SU-DHL-6 (cell line): Measurements from ENCODE around the gene ARHGEF3.
"Not testable (repeated sequence)": the region's sequence is repeated elsewhere in the genome, so short reads cannot be mapped to it uniquely, and the experiment has no call there.

Experiments used
- H2AFZ ChIP-seq: fragments of 200-600 bp; sonication (generic); 2 replicates; pipeline ENCODE4 v1.6.1; 2014; ENCODE audit warnings: low read depth, mild to moderate bottlenecking, moderate library complexity, mixed read lengths, antibody characterized with exemption, low read length; ENCODE audit not compliant: severe bottlenecking
- H3F3A ChIP-seq: fragments of 200-600 bp; shearing (Covaris generic); 2 replicates; pipeline ENCODE4 v1.6.0; 2016; ENCODE audit warnings: antibody characterized with exemption, mild to moderate bottlenecking; ENCODE audit not compliant: insufficient read depth
- H3K27ac ChIP-seq: fragments of 200-600 bp; sonication (generic); 2 replicates; pipeline ENCODE4 v1.5.1; 2016; ENCODE audit warnings: low read depth, mild to moderate bottlenecking, low read length, moderate library complexity, mixed read lengths
- H3K27me3 ChIP-seq: fragments of 200-600 bp; sonication (generic), shearing (Covaris generic); 2 replicates; pipeline ENCODE4 v1.6.0; 2014; ENCODE audit warnings: mild to moderate bottlenecking, low read length
- H3K36me3 ChIP-seq: fragments of 200-600 bp; sonication (generic); 2 replicates; pipeline ENCODE4 v1.6.1; 2014; ENCODE audit warnings: mild to moderate bottlenecking, low read length, mixed read lengths
- H3K4me2 ChIP-seq: fragments of 300-600, 200-600 bp; shearing (Covaris generic), sonication (generic); 2 replicates; pipeline ENCODE4 v1.6.0; 2014; ENCODE audit warnings: low read length, low read depth, mild to moderate bottlenecking; ENCODE audit not compliant: poor library complexity, severe bottlenecking
- H3K4me3 ChIP-seq: fragments of 200-600 bp; sonication (generic); 2 replicates; pipeline ENCODE4 v1.5.1; 2014; ENCODE audit warnings: antibody characterized with exemption, low read length, mild to moderate bottlenecking, mixed read lengths; ENCODE audit not compliant: insufficient read depth, poor library complexity, severe bottlenecking
- H3K79me2 ChIP-seq: fragments of 200-600 bp; sonication (generic); 2 replicates; pipeline ENCODE4 v1.6.1; 2014; ENCODE audit warnings: mild to moderate bottlenecking, low read length, moderate library complexity; ENCODE audit not compliant: insufficient read depth
- H3K9ac ChIP-seq: fragments of 200-600 bp; sonication (generic); 2 replicates; pipeline ENCODE4 v1.7.0; 2014; ENCODE audit warnings: mild to moderate bottlenecking, low read length
- H3K9me2 ChIP-seq: fragments of 200-600 bp; sonication (generic); replicated peaks from 2 replicates; pipeline ENCODE4 v1.6.1; 2014; ENCODE audit warnings: low read length; ENCODE audit not compliant: insufficient read depth
- H3K9me3 ChIP-seq: fragments of 200-600 bp; sonication (generic); 2 replicates; pipeline ENCODE4 v1.6.1; 2014; ENCODE audit warnings: low read length, mixed read lengths; ENCODE audit not compliant: insufficient read depth
- H4K20me1 ChIP-seq: fragments of 200-600 bp; sonication (generic); 2 replicates; pipeline ENCODE4 v1.6.1; 2014; ENCODE audit warnings: low read depth, mild to moderate bottlenecking, antibody characterized with exemption, low read length, moderate library complexity, mixed read lengths
- EZH2phosphoT487 ChIP-seq: fragments of 200-600 bp; sonication (generic), shearing (Covaris generic); conservative IDR thresholded peaks from 2 replicates; pipeline ENCODE4 v1.6.1; 2018; ENCODE audit warnings: mild to moderate bottlenecking, antibody characterized with exemption, low read length, moderate library complexity, mixed read lengths
- TF ChIP-seq, protein P1 (sequence below): fragments of 200-600 bp; sonication (generic); IDR thresholded peaks from one replicate; pipeline ENCODE4 v1.5.1; 2017; ENCODE audit warnings: antibody characterized with exemption, mild to moderate bottlenecking, low read length, moderate library complexity; ENCODE audit not compliant: insufficient read depth, poor library complexity, severe bottlenecking

Gene ARHGEF3

GRCh38 chr3:56694867-56695683, 106.7 kb downstream of the ARHGEF3 start:
- Histone ChIP-seq H3K9ac (no peak overlapping the region), H2AFZ (no peak overlapping the region), H3K9me2 (no peaks in the 10 kb centered on the region), H3F3A (no peaks in the 10 kb centered on the region), H3K27me3 (no peaks in the 10 kb centered on the region), H3K27ac (no peak overlapping the region), H3K4me3 (no peak overlapping the region), H3K4me2 (no peak overlapping the region), H4K20me1 (no peaks in the 10 kb centered on the region), H3K79me2 (no peaks in the 10 kb centered on the region), H3K9me3 (no peaks in the 10 kb centered on the region), H3K36me3 (no peaks in the 10 kb centered on the region)
- TF ChIP-seq, protein P1, sequence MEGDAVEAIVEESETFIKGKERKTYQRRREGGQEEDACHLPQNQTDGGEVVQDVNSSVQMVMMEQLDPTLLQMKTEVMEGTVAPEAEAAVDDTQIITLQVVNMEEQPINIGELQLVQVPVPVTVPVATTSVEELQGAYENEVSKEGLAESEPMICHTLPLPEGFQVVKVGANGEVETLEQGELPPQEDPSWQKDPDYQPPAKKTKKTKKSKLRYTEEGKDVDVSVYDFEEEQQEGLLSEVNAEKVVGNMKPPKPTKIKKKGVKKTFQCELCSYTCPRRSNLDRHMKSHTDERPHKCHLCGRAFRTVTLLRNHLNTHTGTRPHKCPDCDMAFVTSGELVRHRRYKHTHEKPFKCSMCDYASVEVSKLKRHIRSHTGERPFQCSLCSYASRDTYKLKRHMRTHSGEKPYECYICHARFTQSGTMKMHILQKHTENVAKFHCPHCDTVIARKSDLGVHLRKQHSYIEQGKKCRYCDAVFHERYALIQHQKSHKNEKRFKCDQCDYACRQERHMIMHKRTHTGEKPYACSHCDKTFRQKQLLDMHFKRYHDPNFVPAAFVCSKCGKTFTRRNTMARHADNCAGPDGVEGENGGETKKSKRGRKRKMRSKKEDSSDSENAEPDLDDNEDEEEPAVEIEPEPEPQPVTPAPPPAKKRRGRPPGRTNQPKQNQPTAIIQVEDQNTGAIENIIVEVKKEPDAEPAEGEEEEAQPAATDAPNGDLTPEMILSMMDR: no peak

DNA sequence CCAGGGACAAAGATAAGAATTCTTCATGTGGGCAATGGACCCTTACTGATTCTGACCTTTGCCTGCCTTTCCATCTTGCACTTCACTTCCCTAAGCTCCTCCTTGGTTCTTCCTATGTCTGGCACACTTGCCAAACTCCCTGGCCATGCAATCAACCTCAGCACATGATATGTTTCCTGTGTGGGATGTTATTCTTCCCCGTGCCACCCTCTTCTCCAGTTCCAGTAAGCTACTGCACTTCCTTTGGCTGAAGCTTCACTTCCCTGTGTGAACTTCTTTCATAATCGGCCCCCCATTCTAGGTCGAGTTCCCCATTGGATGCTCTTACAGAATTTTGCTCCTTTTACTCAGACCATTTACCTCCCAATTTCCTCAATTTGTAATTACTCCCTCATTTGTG, 108.0 kb downstream of the ARHGEF3 start:
- Histone ChIP-seq H3K4me3 (no peak overlapping the region), H3K9me3 (no peaks in the 10 kb centered on the region), H3K36me3 (no peaks in the 10 kb centered on the region), H3K27ac (no peak overlapping the region), H3K27me3 (no peaks in the 10 kb centered on the region), H4K20me1 (no peaks in the 10 kb centered on the region), H2AFZ (no peak overlapping the region), H3F3A (no peaks in the 10 kb centered on the region), H3K79me2 (no peaks in the 10 kb centered on the region), H3K4me2 (no peak overlapping the region), H3K9me2 (no peaks in the 10 kb centered on the region), H3K9ac (no peak overlapping the region)
- TF ChIP-seq, protein P1: no peak
- TF ChIP-seq EZH2phosphoT487: no peak

DNA sequence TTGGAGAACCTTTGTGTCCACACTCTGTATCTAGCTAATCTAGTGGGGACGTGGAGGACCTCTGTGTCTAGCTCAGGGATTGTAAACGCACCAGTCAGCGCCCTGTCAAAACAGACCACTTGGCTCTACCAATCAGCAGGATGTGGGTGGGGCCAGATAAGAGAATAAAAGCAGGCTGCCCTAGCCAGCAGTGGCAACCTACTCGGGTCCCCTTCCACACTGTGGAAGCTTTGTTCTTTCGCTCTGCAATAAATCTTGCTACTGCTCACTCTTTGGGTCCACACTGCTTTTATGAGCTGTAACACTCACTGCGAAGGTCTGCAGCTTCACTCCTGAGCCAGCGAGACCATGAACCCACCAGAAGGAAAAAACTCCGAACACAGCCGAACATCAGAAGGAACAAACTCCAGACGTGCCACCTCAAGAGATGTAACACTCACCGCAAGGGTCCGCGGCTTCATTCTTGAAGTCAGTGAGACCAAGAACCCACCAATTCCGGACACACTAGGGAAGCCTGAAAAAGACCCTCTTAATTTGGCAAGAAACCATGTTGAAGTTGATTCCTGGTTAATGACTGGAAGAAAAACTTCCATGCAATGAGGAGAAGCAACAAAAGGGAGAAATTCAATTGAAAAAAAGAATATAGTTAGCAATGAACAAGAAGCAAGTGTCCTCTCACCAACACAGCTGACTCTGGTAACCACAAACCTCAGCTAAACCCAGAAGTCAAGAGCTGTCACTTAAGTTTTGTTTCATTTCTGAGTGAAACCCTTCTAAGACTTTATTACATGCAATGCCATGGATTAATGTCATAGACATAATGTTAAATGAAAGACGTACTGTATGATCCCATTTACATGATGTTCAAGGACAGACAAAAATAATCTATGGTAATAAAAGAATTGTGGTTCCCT, 109.0 kb downstream of the ARHGEF3 start:
- not testable (repeated sequence) for H3K9ac ChIP-seq, H3K27me3 ChIP-seq

GRCh38 chr3:56692001-56692365, 109.8 kb downstream of the ARHGEF3 start:
- H3K4me2 ChIP-seq, H3F3A ChIP-seq, H3K9me2 ChIP-seq, H3K36me3 ChIP-seq, H3K9me3 ChIP-seq, H4K20me1 ChIP-seq, H3K27ac ChIP-seq, H3K79me2 ChIP-seq, H3K9ac ChIP-seq, H2AFZ ChIP-seq, H3K27me3 ChIP-seq, H3K4me3 ChIP-seq: not testable (repeated sequence)

More for the DNA sequence above, 109.0 kb downstream of the ARHGEF3 start:
- H3K36me3 ChIP-seq, H4K20me1 ChIP-seq, H3K79me2 ChIP-seq, H3K27ac ChIP-seq, H3K4me2 ChIP-seq, H3K4me3 ChIP-seq, H3K9me2 ChIP-seq, H3K9me3 ChIP-seq, H2AFZ ChIP-seq, H3F3A ChIP-seq: not testable (repeated sequence)
